H1 (cell line): ENCODE data around the gene ZNF649. TPM values are rescaled to one million over a fixed set of nuclear protein-coding genes. Genes with fewer than 3 reads are reported as not detected.

Experiments
- GABPA ChIP-seq: IDR thresholded peaks from 2 replicates; pipeline ENCODE4 v1.6.1; 2011; ENCODE audit warnings: mild to moderate bottlenecking, low read length, moderate library complexity, borderline replicate concordance; ENCODE audit not compliant: insufficient read depth
- JUN ChIP-seq: IDR thresholded peaks from 2 replicates; pipeline ENCODE4 v1.6.1; 2011; ENCODE audit warnings: low read depth, mild to moderate bottlenecking, improper control_type of control experiment, low read length
- KDM1A ChIP-seq: fragments of 200-600, 300-600 bp; sonication (generic); IDR thresholded peaks from 2 replicates; pipeline ENCODE4 v1.7.1; 2016; ENCODE audit warnings: mild to moderate bottlenecking, low read length, borderline replicate concordance
- RXRA ChIP-seq: IDR thresholded peaks from 2 replicates; pipeline ENCODE4 v1.6.1; 2011; ENCODE audit warnings: low read depth, mild to moderate bottlenecking, low read length, moderate library complexity; ENCODE audit not compliant: insufficient read depth
- SP1 ChIP-seq: IDR thresholded peaks from 2 replicates; pipeline ENCODE4 v1.6.1; 2011; ENCODE audit warnings: low read depth, low read length
- SP2 ChIP-seq: IDR thresholded peaks from 2 replicates; pipeline ENCODE4 v1.6.1; 2012; ENCODE audit warnings: mild to moderate bottlenecking, low read length, inconsistent platforms
- polyA plus RNA-seq, 7 experiments: library from polyadenylated mRNA; depleted of rRNA in 3 of 7; stranded (reverse) in 5 of 7; unstranded in 2 of 7; fragments of >200 nt in 5 of 7; fragments of 200-250 nt in 2 of 7; gene quantifications; 1 replicate in 5 of 7; 2 replicates in 1 of 7; 4 replicates in 1 of 7; pipeline versions ENCODE4 v1.2.1 to v1.2.3, GENCODE V29; 2011 to 2013; ENCODE audit warnings: missing spikeins in 2 of 7, mixed read lengths in 2 of 7
- total RNA-seq: library from RNA; stranded (reverse); fragmentation: NEBNext Ultra II Directional; extraction: Animal tissue kit (Norgen Biotek cat#: 25700); gene quantifications from 2 replicates; pipeline ENCODE4 v1.2.1, GENCODE V29; 2021
- TF ChIP-seq, protein P1 (sequence below): fragments of 300-600 bp; sonication (generic); IDR thresholded peaks from 2 replicates; pipeline ENCODE4 v1.7.1; 2012; ENCODE audit warnings: low read length, moderate library complexity, mild to moderate bottlenecking, inconsistent platforms; ENCODE audit not compliant: insufficient replicate concordance
- TF ChIP-seq, protein P2 (sequence below): IDR thresholded peaks from 2 replicates; pipeline ENCODE4 v1.6.1; 2012; ENCODE audit warnings: inconsistent platforms

The ZNF649 gene
- total and polyA plus RNA-seq, 2 of the 8 experiments (the other 6 are each of a cell fraction or from before 2014, with no cell fraction given): 24.7 to 51.7 TPM

DNA sequence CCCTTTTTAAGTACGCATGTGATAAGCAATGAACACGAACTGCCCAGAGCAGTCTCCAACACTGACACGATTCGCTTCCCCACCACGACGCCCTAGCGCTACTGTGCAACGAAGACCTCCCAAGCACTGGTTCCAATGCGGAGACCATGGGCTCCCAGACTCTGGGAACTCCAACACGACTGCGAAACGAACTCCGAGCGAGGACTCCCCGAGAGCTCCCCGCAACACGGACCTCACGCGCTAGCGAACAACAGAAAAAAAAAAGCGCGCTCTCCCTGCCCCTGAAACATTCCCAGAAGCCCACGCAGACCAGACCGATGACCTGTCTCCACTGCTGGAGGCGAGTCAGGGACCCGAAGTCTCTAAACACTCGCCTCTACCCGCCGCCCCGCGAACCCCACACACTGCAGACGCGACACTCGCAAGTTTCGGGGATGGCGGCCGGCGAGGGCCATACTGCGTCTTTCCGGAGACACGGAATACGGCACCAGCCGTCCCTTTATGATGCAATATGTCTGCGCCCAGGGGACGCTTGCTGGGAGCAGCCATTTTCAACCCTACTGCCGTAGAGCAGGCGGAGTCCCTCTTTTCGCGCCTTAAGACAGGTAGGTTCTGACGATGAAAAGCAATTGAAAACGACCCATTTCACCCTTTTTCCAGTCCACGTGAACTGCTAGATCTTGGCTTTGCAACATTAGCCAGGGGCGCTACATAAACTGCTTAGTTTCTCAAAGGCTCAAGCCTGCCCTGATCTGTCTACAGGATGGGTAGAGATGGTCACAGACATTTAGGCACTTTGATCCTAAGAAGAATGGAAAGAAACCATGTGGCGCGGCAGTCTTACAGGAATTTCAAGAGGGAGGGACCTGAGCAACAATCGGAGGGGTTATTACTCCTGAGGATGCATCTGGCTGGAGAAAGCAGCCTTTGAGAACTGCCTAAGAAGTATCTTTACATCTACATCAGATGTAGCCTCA is 17.0 kb downstream of the ZNF649 start, which contains the start of gene ZNF577 (continued):
- TF ChIP-seq, protein P1, sequence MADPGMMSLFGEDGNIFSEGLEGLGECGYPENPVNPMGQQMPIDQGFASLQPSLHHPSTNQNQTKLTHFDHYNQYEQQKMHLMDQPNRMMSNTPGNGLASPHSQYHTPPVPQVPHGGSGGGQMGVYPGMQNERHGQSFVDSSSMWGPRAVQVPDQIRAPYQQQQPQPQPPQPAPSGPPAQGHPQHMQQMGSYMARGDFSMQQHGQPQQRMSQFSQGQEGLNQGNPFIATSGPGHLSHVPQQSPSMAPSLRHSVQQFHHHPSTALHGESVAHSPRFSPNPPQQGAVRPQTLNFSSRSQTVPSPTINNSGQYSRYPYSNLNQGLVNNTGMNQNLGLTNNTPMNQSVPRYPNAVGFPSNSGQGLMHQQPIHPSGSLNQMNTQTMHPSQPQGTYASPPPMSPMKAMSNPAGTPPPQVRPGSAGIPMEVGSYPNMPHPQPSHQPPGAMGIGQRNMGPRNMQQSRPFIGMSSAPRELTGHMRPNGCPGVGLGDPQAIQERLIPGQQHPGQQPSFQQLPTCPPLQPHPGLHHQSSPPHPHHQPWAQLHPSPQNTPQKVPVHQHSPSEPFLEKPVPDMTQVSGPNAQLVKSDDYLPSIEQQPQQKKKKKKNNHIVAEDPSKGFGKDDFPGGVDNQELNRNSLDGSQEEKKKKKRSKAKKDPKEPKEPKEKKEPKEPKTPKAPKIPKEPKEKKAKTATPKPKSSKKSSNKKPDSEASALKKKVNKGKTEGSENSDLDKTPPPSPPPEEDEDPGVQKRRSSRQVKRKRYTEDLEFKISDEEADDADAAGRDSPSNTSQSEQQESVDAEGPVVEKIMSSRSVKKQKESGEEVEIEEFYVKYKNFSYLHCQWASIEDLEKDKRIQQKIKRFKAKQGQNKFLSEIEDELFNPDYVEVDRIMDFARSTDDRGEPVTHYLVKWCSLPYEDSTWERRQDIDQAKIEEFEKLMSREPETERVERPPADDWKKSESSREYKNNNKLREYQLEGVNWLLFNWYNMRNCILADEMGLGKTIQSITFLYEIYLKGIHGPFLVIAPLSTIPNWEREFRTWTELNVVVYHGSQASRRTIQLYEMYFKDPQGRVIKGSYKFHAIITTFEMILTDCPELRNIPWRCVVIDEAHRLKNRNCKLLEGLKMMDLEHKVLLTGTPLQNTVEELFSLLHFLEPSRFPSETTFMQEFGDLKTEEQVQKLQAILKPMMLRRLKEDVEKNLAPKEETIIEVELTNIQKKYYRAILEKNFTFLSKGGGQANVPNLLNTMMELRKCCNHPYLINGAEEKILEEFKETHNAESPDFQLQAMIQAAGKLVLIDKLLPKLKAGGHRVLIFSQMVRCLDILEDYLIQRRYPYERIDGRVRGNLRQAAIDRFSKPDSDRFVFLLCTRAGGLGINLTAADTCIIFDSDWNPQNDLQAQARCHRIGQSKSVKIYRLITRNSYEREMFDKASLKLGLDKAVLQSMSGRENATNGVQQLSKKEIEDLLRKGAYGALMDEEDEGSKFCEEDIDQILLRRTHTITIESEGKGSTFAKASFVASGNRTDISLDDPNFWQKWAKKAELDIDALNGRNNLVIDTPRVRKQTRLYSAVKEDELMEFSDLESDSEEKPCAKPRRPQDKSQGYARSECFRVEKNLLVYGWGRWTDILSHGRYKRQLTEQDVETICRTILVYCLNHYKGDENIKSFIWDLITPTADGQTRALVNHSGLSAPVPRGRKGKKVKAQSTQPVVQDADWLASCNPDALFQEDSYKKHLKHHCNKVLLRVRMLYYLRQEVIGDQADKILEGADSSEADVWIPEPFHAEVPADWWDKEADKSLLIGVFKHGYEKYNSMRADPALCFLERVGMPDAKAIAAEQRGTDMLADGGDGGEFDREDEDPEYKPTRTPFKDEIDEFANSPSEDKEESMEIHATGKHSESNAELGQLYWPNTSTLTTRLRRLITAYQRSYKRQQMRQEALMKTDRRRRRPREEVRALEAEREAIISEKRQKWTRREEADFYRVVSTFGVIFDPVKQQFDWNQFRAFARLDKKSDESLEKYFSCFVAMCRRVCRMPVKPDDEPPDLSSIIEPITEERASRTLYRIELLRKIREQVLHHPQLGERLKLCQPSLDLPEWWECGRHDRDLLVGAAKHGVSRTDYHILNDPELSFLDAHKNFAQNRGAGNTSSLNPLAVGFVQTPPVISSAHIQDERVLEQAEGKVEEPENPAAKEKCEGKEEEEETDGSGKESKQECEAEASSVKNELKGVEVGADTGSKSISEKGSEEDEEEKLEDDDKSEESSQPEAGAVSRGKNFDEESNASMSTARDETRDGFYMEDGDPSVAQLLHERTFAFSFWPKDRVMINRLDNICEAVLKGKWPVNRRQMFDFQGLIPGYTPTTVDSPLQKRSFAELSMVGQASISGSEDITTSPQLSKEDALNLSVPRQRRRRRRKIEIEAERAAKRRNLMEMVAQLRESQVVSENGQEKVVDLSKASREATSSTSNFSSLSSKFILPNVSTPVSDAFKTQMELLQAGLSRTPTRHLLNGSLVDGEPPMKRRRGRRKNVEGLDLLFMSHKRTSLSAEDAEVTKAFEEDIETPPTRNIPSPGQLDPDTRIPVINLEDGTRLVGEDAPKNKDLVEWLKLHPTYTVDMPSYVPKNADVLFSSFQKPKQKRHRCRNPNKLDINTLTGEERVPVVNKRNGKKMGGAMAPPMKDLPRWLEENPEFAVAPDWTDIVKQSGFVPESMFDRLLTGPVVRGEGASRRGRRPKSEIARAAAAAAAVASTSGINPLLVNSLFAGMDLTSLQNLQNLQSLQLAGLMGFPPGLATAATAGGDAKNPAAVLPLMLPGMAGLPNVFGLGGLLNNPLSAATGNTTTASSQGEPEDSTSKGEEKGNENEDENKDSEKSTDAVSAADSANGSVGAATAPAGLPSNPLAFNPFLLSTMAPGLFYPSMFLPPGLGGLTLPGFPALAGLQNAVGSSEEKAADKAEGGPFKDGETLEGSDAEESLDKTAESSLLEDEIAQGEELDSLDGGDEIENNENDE: no peak
- TF ChIP-seq SP2 (no peak), JUN (no peak), GABPA (no peak), RXRA (no peak), SP1 (peak; percentile 54), KDM1A (no peak)
- TF ChIP-seq, protein P2, sequence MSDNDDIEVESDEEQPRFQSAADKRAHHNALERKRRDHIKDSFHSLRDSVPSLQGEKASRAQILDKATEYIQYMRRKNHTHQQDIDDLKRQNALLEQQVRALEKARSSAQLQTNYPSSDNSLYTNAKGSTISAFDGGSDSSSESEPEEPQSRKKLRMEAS: peak; percentile 45
